Prostate gland (tissue), 2 donors: ENCODE measurements around the gene POU2AF1. TPM values are rescaled to one million over a fixed set of nuclear protein-coding genes. Genes with fewer than 3 reads are reported as not detected.
A peak's percentile ranks its signal among the peaks of the same experiment; 100 is the strongest.

ENCODE experiments used
- DNase-seq: peaks from one replicate; pipeline ENCODE4 v3.0.0-alpha.2; 2019; ENCODE audit warnings: low spot score
- H3K27ac ChIP-seq, 2 donors: fragments of 200-600 bp; sonication (generic); 2 replicates each; pipeline ENCODE4 v1.5.1; 2017 to 2019
- H3K27me3 ChIP-seq: fragments of 200-600 bp; sonication (generic); replicated peaks from 2 replicates; pipeline ENCODE4 v1.5.1; 2019; ENCODE audit not compliant: insufficient read depth
- H3K36me3 ChIP-seq, 2 donors: fragments of 200-600 bp; sonication (generic); 1 replicate in 1 of 2; 2 replicates in 1 of 2; pipeline versions ENCODE4 v1.5.1 to v1.8.1; 2017 to 2019
- H3K4me1 ChIP-seq: fragments of 200-600 bp; sonication (generic); replicated peaks from 2 replicates; pipeline ENCODE4 v1.5.1; 2019
- H3K4me3 ChIP-seq, 2 donors: fragments of 200-600 bp; sonication (generic); 2 replicates each; pipeline ENCODE4 v1.5.1; 2017 to 2019
- H3K9me3 ChIP-seq: fragments of 200-600 bp; sonication (generic); 2 replicates; pipeline ENCODE4 v1.5.1; 2017
- POLR2A ChIP-seq: fragments of 450-650 bp; IDR thresholded peaks from one replicate; pipeline ENCODE4 v1.6.1; 2016; ENCODE audit warnings: antibody characterized with exemption, mild to moderate bottlenecking
- POLR2AphosphoS5 ChIP-seq: sonication (generic); formaldehyde crosslinking; IDR thresholded peaks from one replicate; pipeline ENCODE4 v1.6.1; 2017; ENCODE audit warnings: antibody characterized with exemption
- WGBS: methylation state at CpG from one replicate; pipeline ENCODE4 v1.1.5; 2018; 5-methylcytosine and 5-hydroxymethylcytosine counted together
- intact Hi-C: fragments of 100-400 bp; cut with DNase I; formaldehyde crosslinking; loops from one replicate; pipeline ENCODE4 v1.14.2; 2022
- total RNA-seq, 2 donors: library from RNA; depleted of rRNA; stranded (reverse); fragments of >200 nt; gene quantifications; one replicate each; pipeline ENCODE4 v1.1.0, GENCODE V29; 2016
- TF ChIP-seq, protein P1 (sequence below), 4 experiments: fragments of 200-600 bp in 2 of 4; fragments of 450-650 bp in 2 of 4; sonication (generic) in 2 of 4; IDR thresholded peaks; 1 replicate in 3 of 4; 2 replicates in 1 of 4; pipeline ENCODE4 v1.5.1; 2016 to 2019; ENCODE audit warnings: antibody characterized with exemption in 4 of 4, mild to moderate bottlenecking in 2 of 4, moderate library complexity in 2 of 4

The POU2AF1 gene
- total RNA-seq, 2 donors from 2014 or later = 0.74 to 1.5 TPM

GRCh38 chr11:111391328-111392124 is 12.5 kb upstream of the POU2AF1 start:
- Histone ChIP-seq H3K4me1 (no peaks in the 10 kb centered on the region), H3K9me3 (no peaks in the 10 kb centered on the region), H3K36me3 (no peaks in the 10 kb centered on the region), H3K27ac (peak overlapping the region in 1 of 2 donors; percentile 12), H3K27me3 (no peaks in the 10 kb centered on the region), H3K4me3 (no peak overlapping the region)
- intact Hi-C loops = no loop called here
- DNase-seq = no peak
- WGBS = 72% methylated on average over 13 of the region's 13 CpGs
- TF ChIP-seq POLR2A = no peak
- TF ChIP-seq, protein P1, sequence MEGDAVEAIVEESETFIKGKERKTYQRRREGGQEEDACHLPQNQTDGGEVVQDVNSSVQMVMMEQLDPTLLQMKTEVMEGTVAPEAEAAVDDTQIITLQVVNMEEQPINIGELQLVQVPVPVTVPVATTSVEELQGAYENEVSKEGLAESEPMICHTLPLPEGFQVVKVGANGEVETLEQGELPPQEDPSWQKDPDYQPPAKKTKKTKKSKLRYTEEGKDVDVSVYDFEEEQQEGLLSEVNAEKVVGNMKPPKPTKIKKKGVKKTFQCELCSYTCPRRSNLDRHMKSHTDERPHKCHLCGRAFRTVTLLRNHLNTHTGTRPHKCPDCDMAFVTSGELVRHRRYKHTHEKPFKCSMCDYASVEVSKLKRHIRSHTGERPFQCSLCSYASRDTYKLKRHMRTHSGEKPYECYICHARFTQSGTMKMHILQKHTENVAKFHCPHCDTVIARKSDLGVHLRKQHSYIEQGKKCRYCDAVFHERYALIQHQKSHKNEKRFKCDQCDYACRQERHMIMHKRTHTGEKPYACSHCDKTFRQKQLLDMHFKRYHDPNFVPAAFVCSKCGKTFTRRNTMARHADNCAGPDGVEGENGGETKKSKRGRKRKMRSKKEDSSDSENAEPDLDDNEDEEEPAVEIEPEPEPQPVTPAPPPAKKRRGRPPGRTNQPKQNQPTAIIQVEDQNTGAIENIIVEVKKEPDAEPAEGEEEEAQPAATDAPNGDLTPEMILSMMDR (IDR thresholded peaks at IDR 0.05) = no peak
- TF ChIP-seq POLR2AphosphoS5 = peak; percentile 29

DNA sequence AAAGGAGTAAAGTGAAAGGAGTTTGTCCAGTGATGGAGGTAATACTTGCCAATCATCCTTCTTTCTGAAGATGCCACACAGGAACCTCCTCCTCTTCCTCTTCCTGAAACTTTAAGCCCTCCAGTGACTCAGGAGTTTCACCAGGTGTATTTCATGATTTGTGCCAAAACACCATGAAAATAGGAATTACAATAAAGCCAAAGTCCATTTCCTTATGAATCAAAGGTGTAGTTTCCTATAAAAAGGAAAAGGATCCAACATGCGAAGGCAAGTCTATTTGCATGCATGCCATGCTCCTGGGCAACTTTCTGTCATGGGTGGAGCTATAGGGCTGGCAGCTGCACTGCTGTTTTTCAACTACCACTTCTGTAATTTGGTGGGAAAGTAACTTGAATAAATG is 9.8 kb upstream of the POU2AF1 start:
- DNase-seq = peak; percentile 72
- H3K4me1 ChIP-seq = no peaks in the 10 kb centered on the region
- no peak overlapping the region for H3K4me3 ChIP-seq
- 28% methylated on average over 1 of the region's 1 CpG for WGBS
- H3K27ac ChIP-seq = peak overlapping the region; percentile 6 to 50
- H3K27me3 ChIP-seq = no peaks in the 10 kb centered on the region
- TF ChIP-seq POLR2A = no peak
- TF ChIP-seq POLR2AphosphoS5 = peak; percentile 75
- H3K9me3 ChIP-seq = no peaks in the 10 kb centered on the region
- intact Hi-C loops = no loop called here
- H3K36me3 ChIP-seq = no peaks in the 10 kb centered on the region

- Histone ChIP-seq H3K27ac (peak overlapping the region; percentile 6 to 50), H3K9me3 (no peaks in the 10 kb centered on the region), H3K4me3 (no peak overlapping the region), H3K4me1 (no peaks in the 10 kb centered on the region), H3K27me3 (no peaks in the 10 kb centered on the region), H3K36me3 (no peaks in the 10 kb centered on the region)
- intact Hi-C loops = no loop called here
- WGBS = 90% methylated on average over 4 of the region's 4 CpGs
- no peak for TF ChIP-seq POLR2AphosphoS5
- no peak for TF ChIP-seq POLR2A
- TF ChIP-seq, protein P1 (IDR thresholded peaks at IDR 0.05) = no peak
- DNase-seq = no peak
These were observed 9.3 kb upstream of the POU2AF1 start for GRCh38 chr11:111388420-111388819.

GRCh38 chr11:111387363-111387762 is 8.3 kb upstream of the POU2AF1 start:
- H3K27ac ChIP-seq = no peak overlapping the region

DNA sequence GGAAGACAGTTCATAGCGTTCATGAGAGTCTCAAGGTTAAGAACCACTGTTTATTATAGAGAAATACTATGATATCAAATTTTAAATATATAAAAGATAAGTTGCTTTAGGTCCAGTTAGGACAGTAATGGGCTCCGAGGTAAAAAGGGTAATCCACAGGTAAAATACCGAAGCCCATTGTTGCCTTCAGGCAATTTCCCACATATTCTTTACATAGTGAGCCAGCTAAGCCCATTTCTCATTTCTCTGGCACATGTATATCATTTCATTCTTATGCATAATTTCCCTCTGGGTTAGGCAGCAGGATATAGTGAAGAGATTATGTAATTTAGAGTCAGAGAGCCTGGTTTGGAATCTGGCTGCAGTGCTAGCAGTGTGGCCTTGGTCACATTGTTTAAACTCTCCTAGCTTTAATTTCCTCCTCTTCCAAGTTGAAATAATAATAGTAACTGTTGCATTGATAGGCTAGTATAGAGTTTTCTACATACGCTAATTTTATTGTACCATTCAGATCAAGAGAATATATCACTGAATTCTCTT is 7.6 kb upstream of the POU2AF1 start:
- no peaks in the 10 kb centered on the region for H3K4me1 ChIP-seq
- H3K36me3 ChIP-seq = no peaks in the 10 kb centered on the region
- DNase-seq = no peak
- H3K27me3 ChIP-seq = no peaks in the 10 kb centered on the region
- 92% methylated on average over 4 of the region's 4 CpGs for WGBS
- H3K4me3 ChIP-seq = no peak overlapping the region
- TF ChIP-seq, protein P1 (IDR thresholded peaks at IDR 0.05) = no peak
- no peak for TF ChIP-seq POLR2A
- TF ChIP-seq POLR2AphosphoS5 = no peak
- H3K27ac ChIP-seq = no peak overlapping the region
- intact Hi-C loops = no loop called here
- H3K9me3 ChIP-seq = no peaks in the 10 kb centered on the region

More at GRCh38 chr11:111387363-111387762, 8.3 kb upstream of the POU2AF1 start:
- intact Hi-C loops = no loop called here
- WGBS = 54% methylated on average over 2 of the region's 2 CpGs
- Histone ChIP-seq H3K27me3 (no peaks in the 10 kb centered on the region), H3K4me1 (no peaks in the 10 kb centered on the region), H3K9me3 (no peaks in the 10 kb centered on the region), H3K4me3 (no peak overlapping the region), H3K36me3 (no peaks in the 10 kb centered on the region)
- TF ChIP-seq, protein P1 (IDR thresholded peaks at IDR 0.05) = no peak
- peak; percentile 69 for TF ChIP-seq POLR2AphosphoS5
- peak; percentile 86 for DNase-seq
